TTC549 (cell line): ENCODE results near the gene LRPAP1.
A peak's percentile ranks its signal among the peaks of the same experiment; 100 is the strongest.

ENCODE experiments used
- FAIRE-seq: peaks from 2 replicates; lab custom pipeline; 2012; peaks lifted over from hg19 to GRCh38; lab: Jason Lieb, UNC

Gene LRPAP1

DNA sequence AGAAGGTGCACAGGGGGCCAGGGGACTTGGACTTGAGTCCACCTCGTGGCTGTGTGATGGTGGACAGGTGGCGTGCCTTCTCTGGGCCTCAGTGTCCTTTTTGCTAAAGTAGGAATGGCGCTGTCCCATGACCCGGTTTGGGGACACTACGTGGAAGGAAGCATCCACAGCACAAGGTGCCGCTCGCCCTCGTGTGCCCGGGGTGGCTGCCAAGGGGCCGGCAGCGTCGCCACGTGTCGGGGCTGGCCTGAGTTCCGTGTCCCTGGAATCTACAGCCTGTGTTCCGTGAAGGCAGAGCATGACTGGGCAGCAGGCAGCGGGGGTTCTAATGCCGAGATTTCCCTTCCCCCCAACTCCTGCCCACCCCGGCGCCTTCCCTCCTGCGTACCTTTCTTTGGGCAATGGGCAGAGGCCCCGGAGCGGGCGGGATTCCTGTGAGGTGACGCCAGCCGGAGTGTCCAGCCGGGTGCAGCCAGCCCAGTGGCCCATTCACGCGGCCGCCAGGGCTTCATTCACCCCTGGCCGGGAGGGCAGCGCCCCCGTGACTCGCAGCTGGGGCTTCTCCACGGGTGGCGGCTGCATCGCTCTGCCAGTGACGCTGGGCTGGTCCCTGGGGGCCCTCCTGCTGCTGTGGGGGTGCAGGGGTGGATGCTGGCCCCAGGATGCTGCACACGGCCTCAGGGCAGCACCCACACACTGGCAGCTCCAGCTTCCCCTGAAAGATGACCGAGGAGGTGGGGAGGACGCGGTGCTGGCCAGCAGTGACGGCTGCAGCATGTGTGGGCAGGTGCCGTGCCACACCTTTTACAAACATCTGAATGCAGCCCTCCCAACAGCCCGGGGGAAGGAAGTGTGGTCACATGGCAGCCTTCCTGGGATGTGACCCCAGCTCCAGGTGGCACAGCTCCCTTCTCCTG lies 47.9 kb downstream of the LRPAP1 start:
- no peak for FAIRE-seq

DNA sequence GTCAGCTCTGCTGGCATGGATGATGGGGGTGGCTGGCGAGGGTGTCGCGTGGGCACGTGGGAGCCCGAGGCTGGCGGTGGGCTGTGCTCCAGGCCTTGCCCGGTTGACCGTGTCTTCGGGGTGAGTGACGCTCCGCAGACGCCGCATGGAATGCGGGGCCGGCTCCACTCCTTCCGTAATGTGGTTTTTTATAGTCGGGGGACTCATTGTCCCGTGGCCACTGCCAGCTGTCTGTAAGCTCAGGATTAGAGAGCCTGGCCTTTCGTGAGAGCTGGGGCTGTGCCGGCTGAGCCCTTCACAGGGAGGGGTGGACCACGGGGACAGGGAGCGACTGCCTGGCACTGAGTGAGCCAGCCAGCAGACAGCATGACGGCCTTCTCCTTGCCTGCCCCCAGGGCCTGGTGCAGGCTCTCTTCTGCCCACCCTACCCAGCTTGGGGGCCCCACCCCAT lies 48.7 kb downstream of the LRPAP1 start:
- no peak for FAIRE-seq

DNA sequence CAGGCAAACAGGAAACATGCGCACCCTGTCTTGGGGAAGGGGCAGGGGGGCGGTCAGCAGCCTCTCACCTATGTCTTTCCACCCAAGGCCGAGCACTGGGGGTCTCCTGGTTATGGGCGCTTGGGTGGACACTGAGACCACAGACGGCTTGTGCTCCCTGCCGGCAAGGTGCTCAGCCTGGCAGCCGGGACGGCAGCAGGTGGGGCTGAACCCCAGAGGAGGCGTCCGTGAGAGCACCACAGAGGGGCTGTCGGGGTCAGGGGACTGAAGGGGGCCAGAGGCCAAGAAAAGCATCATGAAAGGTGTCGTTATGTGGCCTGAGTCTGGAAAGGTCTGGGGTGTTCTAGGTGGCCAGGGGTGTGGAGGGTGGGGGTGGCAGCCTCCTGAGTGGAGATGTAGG lies 49.5 kb downstream of the LRPAP1 start:
- no peak for FAIRE-seq

DNA sequence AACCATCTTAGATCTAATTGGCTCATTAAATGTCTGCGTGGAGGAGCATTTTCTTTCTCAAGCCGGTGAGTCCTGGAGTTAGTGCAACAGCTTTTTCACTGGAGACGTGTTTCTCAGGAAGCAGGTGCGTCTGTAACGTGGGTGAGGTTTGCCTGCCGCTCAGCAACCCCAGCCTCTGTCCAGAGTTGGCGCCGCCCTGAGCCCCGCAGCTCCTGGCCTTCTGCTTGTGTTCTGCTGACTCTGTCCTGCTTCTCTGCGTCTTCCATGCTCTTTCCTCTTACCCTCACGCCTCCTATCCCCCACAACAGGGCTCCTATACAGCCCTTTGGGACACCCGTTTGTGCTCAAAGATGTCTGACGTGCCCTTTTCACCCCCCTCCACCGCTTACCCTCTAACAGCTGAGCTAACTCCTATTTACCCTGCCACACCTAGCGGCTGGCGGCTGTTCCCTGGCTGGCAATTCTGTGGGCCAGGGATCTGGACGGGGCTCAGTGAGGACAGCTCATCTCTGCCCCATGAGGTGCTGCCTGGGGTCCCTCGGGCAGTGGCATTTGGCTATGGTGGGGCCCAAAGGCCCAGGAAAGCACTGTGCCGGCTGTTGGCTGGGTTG lies 50.3 kb downstream of the LRPAP1 start:
- FAIRE-seq: no peak

DNA sequence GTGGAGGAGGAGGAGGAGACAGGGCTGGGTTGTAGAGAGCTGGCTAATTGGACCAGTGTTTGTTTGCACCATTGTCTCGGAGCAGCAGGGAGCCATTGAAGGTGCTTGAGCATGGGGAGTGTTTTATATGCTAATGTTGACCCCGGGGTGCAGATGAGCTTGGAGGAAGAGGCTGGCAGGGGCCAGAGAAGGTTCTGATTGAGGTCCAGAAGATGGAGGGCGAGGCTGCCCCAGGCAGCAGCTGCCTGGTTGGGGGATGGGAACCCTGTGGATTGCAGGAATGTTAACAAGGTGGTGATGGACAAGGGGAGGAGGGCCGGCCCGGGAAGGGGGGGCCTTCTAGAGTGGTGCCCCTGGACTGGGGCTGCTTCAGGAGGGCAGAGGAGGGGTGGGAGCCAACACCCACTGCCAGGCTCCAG lies 51.1 kb downstream of the LRPAP1 start:
- FAIRE-seq: no peak

DNA sequence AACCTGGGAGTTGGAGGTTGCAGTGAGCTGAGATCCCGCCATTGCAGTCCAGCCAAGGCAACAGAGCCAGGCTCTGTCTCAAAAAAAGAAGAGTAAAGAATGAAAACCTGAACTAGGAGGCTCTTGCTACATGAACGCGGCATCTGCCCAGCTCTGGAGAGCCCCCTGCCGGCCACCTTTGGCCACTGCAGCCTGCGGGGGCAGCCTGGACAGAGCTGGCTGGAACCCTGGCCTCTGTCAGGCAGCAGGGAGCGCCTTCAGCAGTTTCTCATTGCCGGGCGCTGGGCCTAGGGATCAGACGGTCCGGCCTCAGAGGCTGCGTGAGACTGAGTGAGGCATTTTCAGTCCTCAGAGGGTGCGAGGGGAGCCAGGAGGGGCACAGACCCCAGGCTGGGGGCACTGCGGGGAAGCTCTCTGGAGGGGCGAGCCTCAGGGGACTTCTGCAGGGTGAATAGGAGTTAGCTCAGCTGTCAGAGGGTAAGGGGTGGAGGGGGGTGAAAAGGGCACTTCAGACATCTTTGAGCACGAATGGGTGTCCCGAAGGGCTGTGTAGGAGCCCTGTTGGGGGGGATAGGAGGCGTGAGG lies 51.6 kb downstream of the LRPAP1 start:
- peak; percentile 62 for FAIRE-seq

DNA sequence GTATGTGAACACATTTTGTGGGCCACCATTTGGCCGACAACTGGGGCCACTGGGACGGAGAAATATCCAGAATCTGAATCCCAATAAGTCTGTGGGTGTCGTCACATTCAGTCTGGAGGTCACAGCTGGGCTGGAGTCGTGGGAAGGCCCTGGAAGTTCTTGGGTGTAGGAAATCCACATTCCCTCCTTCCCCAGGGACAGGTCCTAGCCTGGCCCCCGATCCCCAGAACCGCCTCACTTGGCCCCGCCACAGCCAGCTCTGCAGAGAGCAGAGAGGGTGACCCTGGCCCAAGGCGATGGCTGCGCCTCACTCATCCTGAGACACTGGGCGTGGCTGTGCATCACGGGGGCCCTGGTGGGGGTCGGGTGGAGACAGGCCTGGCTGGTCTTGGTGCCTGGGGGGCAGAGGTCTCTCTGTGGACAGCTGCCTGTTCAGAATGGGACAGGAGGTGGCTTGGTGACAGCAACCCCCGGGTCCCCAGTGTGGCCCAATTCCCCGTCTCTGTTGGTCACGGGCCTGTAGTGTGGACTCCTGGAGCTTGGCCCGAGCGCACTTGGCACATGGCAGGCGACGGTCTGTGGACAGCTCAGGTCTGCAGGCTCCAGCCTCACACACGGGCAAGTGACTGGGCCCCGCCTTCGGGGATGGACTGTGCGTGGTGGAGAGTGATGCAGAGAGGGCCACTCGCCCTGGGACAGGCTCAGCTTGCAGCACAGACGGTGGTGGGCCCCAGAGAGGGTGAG lies 52.7 kb downstream of the LRPAP1 start:
- FAIRE-seq: no peak

DNA sequence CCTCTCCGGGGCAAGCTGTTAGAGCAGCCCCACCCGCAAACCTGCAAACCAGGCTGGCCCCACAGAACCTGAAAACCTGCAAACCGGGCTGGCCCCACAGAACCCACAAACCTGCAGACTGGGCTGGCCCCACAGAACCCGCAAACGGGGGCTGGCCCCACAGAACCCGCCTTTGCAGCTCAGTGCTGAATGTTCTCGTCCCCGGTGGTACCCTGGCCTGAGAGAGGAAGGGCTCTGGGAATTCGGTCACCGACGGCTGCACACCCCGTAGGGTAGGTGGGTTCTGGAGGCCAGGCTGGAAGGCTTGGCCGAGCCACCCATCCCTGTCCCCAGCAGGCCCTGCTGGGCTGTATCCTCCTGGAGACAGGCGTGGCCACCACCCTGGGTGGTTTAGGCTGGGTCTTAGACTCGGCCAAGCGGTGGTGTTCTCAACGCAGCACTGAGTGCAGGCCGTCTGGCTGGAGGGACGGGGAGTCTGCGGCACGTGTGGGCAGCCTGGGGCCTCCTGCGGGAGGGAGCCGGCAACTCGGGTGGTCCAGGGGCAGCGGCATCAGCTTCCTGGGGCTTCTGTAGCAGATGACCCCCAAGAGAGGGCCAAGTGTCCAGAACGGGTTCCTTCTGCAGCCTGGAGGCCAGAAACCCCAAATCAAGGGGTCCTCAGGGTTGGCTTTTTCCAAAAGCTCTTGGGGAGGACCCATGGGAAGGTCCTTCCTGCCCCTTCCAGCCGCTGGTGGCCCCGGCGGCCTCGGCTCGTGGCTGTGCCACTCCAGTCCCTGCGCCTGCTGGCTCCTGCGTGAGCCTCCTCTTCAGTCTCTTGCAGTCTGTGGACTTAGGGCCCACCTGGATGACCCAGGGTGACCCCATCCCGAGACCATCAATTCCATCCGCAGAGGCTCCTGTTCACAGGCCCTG lies 53.5 kb downstream of the LRPAP1 start:
- FAIRE-seq: no peak

DNA sequence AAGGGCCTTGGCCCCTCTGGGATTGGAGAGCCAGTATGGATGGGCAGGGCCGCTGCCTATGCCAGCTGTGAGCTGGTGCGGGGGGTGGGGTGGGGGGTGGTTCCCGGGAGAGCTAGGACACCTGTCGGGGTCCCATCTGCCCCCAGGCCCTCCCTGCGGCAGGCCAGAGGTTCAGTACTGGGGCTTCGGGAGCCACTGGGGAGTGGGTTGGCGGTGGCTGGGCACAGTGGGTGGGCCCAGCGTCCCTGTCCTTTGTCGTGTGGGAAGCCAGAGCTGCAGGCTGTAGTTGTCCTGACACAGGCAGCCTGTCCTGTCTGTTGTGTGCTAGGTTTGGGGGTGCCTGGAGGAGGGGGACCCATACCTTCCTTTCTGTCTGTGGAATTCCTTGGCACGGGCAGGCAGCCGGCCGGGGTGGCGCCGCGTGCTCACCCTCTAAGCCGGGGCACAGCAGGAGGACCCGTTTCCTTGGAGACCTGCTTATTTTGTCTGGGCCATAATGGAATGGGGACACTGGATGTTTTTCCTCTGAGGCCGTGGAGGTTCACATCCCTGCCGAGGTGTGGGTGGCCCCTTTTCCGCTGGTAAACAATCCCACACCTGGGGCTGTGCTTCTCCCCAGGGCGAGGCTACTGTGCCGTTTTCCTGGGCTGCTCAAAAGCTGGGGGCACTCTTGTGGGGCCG lies 54.3 kb downstream of the LRPAP1 start:
- no peak for FAIRE-seq

DNA sequence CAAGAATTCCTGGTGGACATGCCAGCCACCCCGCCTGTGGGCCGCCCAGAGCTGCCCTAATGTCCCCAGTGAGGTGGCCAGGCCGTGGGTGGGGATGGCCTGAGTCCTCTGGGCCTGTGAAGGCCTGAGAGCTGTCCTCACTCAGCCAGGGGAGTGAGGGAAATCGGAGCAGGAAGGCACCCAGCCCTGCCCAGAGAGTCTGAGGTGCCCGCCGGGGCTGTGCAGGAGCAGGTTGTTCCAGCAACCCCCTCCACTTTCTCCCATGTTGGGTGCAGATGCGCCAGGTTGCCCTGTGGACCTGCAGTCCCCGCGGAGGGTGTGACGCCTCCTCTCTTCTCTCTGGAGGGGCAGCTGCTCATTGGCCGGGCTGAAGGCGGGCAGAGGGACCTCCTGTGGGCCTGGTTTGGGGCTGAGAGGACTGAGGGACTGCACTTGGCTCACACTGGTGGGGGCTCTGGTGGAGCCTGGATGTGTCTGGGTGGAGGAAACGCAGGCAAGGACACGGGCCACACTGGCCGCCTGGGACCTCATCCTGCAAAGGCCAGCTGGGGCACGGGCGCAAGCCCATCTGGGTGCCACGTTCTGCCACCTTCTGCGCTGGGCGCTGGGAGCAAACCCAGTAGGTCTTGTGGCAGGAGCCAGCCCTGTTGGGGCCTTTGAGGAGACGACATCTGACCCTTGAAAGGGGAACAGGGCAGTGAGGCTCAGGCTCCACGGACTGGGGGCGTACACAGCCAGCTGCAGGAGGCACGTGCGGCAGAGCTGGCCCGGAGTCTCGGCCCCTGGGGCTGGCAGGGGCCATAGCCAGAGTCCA lies 55.1 kb downstream of the LRPAP1 start:
- no peak for FAIRE-seq

DNA sequence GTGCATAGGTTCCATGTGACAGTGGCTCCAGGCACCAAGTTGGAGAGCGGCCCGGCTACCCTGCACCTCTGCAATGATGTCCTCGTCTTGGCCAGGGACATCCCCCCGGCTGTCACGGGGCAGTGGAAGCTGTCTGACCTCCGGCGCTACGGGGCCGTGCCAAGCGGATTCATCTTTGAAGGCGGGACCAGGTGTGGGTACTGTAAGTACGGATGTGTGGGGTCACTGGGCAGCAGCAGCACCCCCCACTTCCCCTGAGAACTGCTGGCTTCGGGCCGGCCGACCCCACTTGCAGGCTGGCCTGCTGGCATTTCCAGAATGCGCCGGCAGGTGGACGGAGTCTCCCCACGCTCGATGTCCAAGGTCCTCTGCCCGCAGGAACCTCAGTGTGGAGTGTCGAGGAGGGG lies 55.9 kb downstream of the LRPAP1 start:
- FAIRE-seq: no peak

DNA sequence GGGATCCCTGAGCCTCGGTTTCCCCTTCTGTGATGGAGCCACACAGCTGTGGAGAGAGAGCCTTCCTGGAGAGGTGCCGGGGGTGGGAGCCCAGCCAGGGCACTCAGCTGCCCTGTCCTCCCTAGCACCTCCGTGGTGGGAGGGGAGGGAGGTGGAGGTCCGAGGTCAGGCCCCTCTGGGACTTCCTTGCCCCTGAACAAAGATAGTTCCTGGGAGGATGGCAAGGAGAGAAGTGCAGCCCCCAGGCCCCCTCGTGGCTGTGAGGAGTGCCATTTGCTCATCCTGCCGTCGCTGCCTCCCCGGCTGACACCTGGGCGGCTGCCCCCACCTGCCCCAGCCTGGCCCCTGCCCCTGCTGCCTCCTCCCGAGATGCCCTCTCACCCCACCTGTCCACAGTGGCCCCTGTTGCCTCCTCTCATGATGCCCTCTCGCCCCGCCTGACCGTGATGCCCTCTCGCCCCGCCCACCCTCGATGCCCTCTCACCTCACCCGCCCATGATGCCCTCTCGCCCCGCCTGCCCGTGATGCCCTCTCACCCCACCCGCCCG lies 56.4 kb downstream of the LRPAP1 start:
- FAIRE-seq: no peak

DNA sequence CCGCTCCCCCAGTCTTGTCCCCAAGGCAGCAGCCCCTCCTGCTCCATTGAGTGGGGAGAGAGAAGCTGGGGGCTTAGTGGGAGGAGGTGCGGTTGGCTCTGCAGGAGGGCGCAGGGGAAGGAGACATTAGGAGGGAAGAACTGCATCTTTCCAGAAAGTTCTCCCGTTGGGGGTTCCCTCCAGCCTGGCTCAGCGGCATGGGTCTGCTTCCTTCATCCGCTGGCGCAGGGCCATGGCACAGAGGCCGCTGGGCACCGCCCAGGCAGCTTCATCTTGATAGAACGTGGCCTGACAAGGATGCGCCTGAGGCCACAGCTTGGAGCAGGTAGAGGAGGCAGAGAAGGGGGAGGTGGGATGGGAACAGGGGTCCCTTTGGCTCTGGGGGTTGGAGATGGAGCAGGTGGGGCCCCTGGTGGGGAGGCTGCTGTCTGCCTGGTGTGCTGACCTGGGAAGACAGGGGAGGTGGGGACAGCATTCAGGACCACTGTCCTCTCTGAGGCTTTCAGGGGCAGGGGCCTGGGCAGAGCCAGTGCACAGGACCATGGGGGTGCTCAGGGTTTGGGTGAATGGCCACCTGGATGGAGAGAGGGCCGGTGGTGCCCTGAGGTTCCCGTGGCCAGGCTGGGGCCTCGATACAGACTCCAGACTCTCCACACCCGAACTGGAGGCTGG lies 57.0 kb downstream of the LRPAP1 start:
- no peak for FAIRE-seq

DNA sequence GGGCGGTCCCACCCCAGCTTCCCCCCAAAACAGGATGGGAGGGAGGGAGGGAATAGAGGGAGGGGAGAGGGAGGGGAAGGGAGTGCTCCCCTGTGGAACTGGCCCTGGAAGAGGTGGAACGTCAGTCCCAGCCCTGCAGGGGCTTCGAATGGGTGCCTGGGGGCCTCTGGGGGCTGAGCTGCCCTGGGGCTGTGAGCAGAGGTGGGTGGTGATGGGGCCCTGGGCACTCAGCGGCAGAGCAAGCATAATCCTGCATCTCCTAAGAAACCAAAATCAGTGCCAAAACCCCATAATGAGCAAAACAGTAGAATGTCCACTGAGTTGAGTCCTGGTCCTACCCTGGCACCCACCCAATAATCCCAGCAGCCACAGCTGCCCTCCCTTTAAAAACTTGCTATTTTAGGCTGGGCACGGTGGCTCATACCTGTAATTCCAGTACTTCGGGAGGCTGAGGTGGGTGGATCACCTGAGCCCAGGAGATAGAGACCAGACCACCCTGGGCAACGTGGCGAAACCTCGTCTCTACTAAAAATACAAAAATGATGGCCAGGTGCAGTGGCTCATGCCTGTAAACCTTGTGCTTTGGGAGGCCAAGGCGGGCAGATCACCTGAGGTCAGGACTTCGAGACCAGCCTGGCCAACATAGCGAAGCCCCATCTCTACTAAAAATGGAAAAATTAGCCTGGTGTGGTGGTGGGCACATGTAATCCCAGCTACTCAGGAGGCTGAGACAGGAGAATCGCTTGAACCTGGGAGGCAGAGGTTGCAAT lies 58.0 kb downstream of the LRPAP1 start:
- no peak for FAIRE-seq

DNA sequence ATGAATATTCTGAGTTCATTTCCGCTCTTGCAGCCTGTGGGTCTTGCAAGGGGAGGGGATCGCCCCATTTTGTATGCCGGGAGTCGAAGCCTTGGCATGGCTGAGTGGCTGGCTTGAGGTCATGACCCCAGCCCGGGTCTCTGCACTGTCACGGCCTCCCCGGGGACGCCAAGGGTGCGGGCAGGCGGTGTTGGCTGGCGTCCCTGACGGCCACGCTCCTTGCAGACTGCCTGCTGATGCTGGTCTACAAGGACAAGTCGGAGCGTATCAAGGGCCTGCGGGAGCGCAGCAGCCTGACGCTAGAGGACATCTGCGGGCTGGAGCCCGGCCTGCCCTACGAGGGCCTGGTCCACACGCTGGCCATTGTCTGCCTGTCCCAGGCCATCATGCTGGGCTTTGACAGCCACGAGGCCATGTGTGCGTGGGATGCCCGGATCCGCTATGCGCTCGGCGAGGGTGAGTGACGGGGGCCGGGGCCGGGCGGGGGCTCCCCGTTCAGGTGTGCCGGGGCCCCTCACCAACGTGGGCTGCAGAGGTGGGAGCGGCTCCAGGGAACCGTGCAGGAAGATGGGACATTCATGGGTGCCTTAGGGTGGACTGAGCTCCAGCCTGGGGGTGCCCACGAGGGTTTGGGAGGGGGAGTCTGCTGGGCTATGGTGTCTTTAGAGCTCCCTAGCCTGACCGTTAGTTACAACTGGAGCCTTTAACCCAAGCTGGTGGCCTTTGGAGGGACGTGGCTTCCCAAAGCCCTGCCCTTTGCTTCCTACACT lies 58.9 kb downstream of the LRPAP1 start:
- FAIRE-seq: no peak

DNA sequence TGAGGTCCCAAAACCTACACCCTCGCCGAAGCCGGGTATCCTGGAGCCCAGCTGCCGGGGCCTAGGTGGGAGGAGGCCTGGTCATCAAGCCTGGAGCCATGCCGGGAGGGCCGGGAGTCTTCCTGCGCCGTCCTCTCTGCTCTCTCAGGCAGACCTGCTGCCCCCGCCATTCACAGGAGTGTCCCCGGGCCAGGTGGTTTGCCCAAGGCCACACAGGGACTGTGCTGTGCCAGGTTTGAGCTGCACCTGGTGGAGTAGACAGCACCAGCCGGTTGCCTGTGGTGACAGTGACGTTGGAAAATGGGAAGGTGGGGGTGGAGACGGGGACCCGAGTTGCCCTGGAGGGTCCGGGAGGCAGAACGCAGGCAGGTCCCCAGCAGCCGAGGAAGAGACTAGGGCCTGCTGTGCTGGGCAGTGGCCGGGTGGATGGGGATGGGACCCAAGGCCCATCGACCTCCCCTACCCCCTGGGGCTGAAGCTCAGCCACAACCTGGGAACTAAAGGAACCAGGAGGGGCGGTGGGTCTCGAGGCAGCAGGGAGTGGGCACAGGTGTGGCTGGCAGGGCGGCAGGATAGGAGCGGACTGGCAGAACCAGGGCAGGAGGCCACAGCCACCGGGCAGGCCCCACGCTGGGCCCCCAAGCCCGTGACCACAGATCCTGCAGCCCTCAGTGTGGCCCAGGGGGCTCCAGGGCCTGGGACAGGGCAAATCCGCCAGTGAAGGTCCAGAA lies 59.6 kb downstream of the LRPAP1 start:
- FAIRE-seq: no peak

DNA sequence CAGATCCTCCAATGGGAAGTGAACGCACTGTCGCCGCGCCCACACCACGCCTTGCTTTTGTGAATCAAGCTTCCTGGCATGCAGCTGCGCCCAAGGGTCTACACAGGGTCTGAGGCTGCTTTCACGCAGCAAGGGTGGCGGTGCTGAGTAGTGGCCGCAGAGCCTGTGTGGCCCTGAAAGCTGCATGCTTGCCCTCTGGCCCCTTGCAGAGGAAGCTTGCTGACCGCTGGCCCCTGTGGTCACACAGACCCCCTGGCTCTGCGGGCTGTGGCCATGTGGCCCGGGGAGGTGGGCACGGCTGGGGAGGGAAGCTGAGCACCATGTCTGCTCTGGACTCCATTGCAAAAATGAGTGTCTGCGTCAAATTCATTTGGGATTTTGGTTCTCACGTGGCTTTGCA lies 60.3 kb downstream of the LRPAP1 start:
- FAIRE-seq: no peak
